Transverse colon (tissue), 4 donors: Measurements from ENCODE around the gene ANKH. TPM values are rescaled to one million over a fixed set of nuclear protein-coding genes. Genes with fewer than 3 reads are reported as not detected.

Experiments used
- DNase-seq: peaks from one replicate; pipeline ENCODE4 v3.0.0-alpha.2; 2019
- H3K27ac ChIP-seq, 4 donors: fragments of 200-600 bp; sonication (generic); 2 replicates each; pipeline ENCODE4 v1.5.1; 2016 to 2018; ENCODE audit warnings: inconsistent platforms in 4 of 4
- H3K27me3 ChIP-seq: fragments of 200-600 bp; sonication (generic); 2 replicates; pipeline ENCODE4 v1.5.1; 2017; ENCODE audit warnings: inconsistent platforms
- H3K36me3 ChIP-seq, 4 donors: fragments of 200-600 bp; sonication (generic); 2 replicates each; pipeline ENCODE4 v1.5.1; 2017 to 2019; ENCODE audit warnings: inconsistent platforms in 4 of 4
- H3K4me1 ChIP-seq, 4 donors: fragments of 200-600 bp; sonication (generic); 2 replicates each; pipeline ENCODE4 v1.5.1; 2017 to 2020; ENCODE audit warnings: inconsistent platforms in 4 of 4
- H3K4me3 ChIP-seq, 4 donors: fragments of 200-600 bp; sonication (generic); 1 replicate in 1 of 4; 2 replicates in 3 of 4; pipeline versions ENCODE4 v1.5.1 to v1.6.1; 2017 to 2019; ENCODE audit warnings: inconsistent platforms in 4 of 4
- H3K9me3 ChIP-seq, 2 donors: fragments of 200-600 bp; sonication (generic); 2 replicates each; pipeline ENCODE4 v1.5.1; 2017 to 2019; ENCODE audit warnings: inconsistent platforms in 2 of 2
- EP300 ChIP-seq: sonication (generic); formaldehyde crosslinking; IDR thresholded peaks from one replicate; pipeline ENCODE4 v1.6.1; 2017; ENCODE audit warnings: antibody characterized with exemption, low read depth
- POLR2A ChIP-seq: fragments of 450-650 bp; IDR thresholded peaks from one replicate; pipeline ENCODE4 v1.6.1; 2016; ENCODE audit warnings: antibody characterized with exemption, mild to moderate bottlenecking, moderate library complexity
- POLR2AphosphoS5 ChIP-seq, 3 donors: sonication (generic); formaldehyde crosslinking; IDR thresholded peaks; one replicate each; pipeline ENCODE4 v1.6.1; 2016; ENCODE audit warnings: antibody characterized with exemption in 3 of 3
- WGBS, 2 donors: methylation state at CpG; one replicate each; pipeline ENCODE4 v1.1.5; 2018; ENCODE audit warnings: low coverage in 1 of 2; 5-methylcytosine and 5-hydroxymethylcytosine counted together
- in situ Hi-C, 4 donors: fragments of 200-750 bp; cut with MboI; loops; one replicate each; pipeline versions ENCODE4 v1.15.0 to v1.15.1; 2017; ENCODE audit warnings: low sequenced_read_pairs in 3 of 4, low pct_ligation_motif_present in 1 of 4, low pct_unique_long_range_greater_than_20kb in 1 of 4
- intact Hi-C: fragments of 100-400 bp; cut with DNase I; formaldehyde crosslinking; loops from one replicate; pipeline ENCODE4 v1.15.1; 2023; ENCODE audit warnings: low total_unique reads
- total RNA-seq, 4 donors: library from RNA; depleted of rRNA; stranded (reverse); fragments of >200 nt; gene quantifications; one replicate each; pipeline ENCODE4 v1.1.0, GENCODE V29; 2016
- TF ChIP-seq, protein P1 (sequence below), 5 experiments: fragments of 200-600 bp in 3 of 5; fragments of 450-650 bp in 2 of 5; sonication (generic) in 3 of 5; IDR thresholded peaks; 1 replicate in 2 of 5; 2 replicates in 3 of 5; pipeline ENCODE4 v1.5.1; 2016 to 2017; ENCODE audit warnings: antibody characterized with exemption in 5 of 5, inconsistent platforms in 3 of 5, mild to moderate bottlenecking in 2 of 5, moderate library complexity in 1 of 5

Gene ANKH
- total RNA-seq, 4 donors from 2014 or later = 24.7 to 96.5 (median 69.4) TPM

DNA sequence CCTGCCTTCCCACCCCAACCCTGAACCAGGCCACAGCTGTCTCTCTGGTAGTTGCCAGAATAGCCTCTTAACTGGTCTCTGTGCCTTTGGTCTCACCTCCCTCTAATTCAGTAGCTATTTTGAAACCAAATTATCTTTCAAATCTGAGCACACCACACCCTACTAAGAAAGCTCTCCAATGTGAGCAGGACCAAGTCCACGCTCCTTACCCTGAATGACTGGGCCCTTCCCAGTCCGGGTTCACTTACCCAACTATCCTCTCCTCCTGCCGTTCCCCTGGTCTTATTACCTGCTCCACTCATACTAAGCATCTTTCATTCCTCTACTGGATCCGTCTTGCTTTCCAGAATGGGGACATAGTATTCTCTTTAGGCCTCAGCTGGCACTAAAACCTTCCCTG lies 16.8 kb downstream of the ANKH start:
- 75 to 80% methylated on average over 3 to 4 of the region's 4 CpGs for WGBS, 2 donors
- Histone ChIP-seq H3K27ac (no peak overlapping the region), H3K4me3 (no peak overlapping the region), H3K9me3 (no peaks in the 10 kb centered on the region), H3K36me3 (no peaks in the 10 kb centered on the region), H3K4me1 (peaks cover 0 to 7% (median 0%) of the 10 kb centered on the region in 4 donors), H3K27me3 (no peaks in the 10 kb centered on the region)
- TF ChIP-seq POLR2A (no peak), POLR2AphosphoS5 (IDR thresholded peaks at IDR 0.05) (no peak)
- TF ChIP-seq, protein P1, sequence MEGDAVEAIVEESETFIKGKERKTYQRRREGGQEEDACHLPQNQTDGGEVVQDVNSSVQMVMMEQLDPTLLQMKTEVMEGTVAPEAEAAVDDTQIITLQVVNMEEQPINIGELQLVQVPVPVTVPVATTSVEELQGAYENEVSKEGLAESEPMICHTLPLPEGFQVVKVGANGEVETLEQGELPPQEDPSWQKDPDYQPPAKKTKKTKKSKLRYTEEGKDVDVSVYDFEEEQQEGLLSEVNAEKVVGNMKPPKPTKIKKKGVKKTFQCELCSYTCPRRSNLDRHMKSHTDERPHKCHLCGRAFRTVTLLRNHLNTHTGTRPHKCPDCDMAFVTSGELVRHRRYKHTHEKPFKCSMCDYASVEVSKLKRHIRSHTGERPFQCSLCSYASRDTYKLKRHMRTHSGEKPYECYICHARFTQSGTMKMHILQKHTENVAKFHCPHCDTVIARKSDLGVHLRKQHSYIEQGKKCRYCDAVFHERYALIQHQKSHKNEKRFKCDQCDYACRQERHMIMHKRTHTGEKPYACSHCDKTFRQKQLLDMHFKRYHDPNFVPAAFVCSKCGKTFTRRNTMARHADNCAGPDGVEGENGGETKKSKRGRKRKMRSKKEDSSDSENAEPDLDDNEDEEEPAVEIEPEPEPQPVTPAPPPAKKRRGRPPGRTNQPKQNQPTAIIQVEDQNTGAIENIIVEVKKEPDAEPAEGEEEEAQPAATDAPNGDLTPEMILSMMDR (IDR thresholded peaks at IDR 0.05) = no peak
- intact Hi-C loops = no loop called here
- in situ Hi-C loops = no loop called here
- DNase-seq = no peak

DNA sequence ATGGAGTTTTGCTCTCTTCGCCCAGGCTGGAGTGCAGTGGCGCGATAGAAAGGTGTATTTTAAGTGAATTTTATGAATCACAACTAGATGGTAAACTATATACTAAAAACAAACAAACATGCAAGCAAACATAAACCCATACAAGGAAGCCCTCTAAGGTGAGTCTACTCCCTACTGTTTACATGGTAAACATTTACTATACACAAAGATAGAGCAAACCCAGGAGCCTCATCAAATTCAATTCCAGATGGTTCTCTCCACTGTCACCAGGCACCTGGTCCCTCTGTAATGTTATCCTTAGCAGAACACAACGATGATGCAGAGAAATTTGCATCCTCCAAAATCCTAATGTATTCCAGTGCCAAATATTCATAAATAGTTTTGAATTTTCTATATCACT lies 17.9 kb downstream of the ANKH start:
- in situ Hi-C loops (no loop called here), intact Hi-C loops (no loop called here)
- Histone ChIP-seq H3K36me3 (no peaks in the 10 kb centered on the region), H3K4me1 (peaks cover 0 to 7% (median 0%) of the 10 kb centered on the region in 4 donors), H3K27me3 (no peaks in the 10 kb centered on the region), H3K27ac (no peak overlapping the region), H3K9me3 (no peaks in the 10 kb centered on the region), H3K4me3 (no peak overlapping the region)
- TF ChIP-seq POLR2A (no peak), EP300 (no peak), POLR2AphosphoS5 (IDR thresholded peaks at IDR 0.05) (no peak)
- TF ChIP-seq, protein P1 (IDR thresholded peaks at IDR 0.05) = no peak
- DNase-seq = no peak
- 91 to 93% methylated on average over 4 of the region's 4 CpGs for WGBS, 2 donors

- in situ Hi-C loops (no loop called here), intact Hi-C loops (no loop called here)
- Histone ChIP-seq H3K27me3 (no peaks in the 10 kb centered on the region), H3K4me1 (peaks cover 0 to 7% (median 0%) of the 10 kb centered on the region in 4 donors), H3K4me3 (no peak overlapping the region), H3K27ac (no peak overlapping the region), H3K36me3 (no peaks in the 10 kb centered on the region), H3K9me3 (no peaks in the 10 kb centered on the region)
- TF ChIP-seq, protein P1 (IDR thresholded peaks at IDR 0.05) = no peak
- no peak for TF ChIP-seq POLR2AphosphoS5 (IDR thresholded peaks at IDR 0.05)
- 81 to 93% methylated on average over 6 of the region's 6 CpGs for WGBS, 2 donors
- DNase-seq = no peak
Observed at GRCh38 chr5:14852779-14853178, 18.8 kb downstream of the ANKH start.

DNA sequence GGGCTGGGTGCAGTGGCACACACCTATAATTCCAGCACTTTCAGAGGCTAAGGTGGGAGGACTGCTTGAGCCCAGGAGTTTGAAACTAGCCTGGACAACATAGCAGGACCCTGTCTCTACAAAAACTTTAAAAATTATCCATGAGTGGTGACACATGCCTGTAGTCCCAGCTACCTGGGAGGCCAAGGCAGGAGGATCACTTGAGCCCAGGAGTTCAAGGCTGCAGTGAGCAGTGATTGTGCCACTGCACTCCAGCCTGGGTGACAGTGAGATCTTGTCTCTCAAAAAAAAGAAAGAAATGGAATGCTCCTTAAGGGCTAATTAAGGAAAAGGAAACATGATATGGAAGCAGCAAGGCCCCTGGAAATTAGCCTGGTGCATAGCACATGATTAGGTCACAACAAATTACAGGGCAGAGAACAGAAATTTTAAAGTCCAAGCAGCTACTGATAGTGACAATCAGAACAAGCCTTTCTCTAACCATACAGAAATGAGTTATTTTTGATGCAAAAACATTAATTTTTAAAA lies 19.5 kb downstream of the ANKH start:
- TF ChIP-seq, protein P1 (IDR thresholded peaks at IDR 0.05) = no peak
- TF ChIP-seq POLR2AphosphoS5 (IDR thresholded peaks at IDR 0.05) = no peak
- no peak for TF ChIP-seq EP300
- no peak for TF ChIP-seq POLR2A
- no peak overlapping the region for H3K27ac ChIP-seq
- intact Hi-C loops = no loop called here
- DNase-seq = no peak
- H3K4me1 ChIP-seq = peaks cover 0 to 7% (median 0%) of the 10 kb centered on the region in 4 donors
- no peak overlapping the region for H3K4me3 ChIP-seq
- in situ Hi-C loops = no loop called here
- H3K36me3 ChIP-seq = no peaks in the 10 kb centered on the region
- H3K9me3 ChIP-seq = no peaks in the 10 kb centered on the region
- H3K27me3 ChIP-seq = no peaks in the 10 kb centered on the region
